Skeletal muscle tissue (tissue), 4 donors: ENCODE data around the gene SPEG. TPM values are rescaled to one million over a fixed set of nuclear protein-coding genes. Genes with fewer than 3 reads are reported as not detected.

Experiments
- H3K27ac ChIP-seq: one replicate; pipeline ENCODE4 v1.7.0; 2013; ENCODE audit warnings: mild to moderate bottlenecking, low read depth, low read length, inconsistent platforms
- H3K27me3 ChIP-seq, 3 donors: one replicate each; pipeline ENCODE4 v1.7.0; 2013; ENCODE audit warnings: low read length in 3 of 3; ENCODE audit not compliant: control insufficient read depth in 3 of 3, insufficient read depth in 3 of 3
- H3K36me3 ChIP-seq, 3 donors: one replicate each; pipeline ENCODE4 v1.7.0; 2013; ENCODE audit warnings: low read length in 3 of 3; ENCODE audit not compliant: control insufficient read depth in 3 of 3, insufficient read depth in 3 of 3
- H3K4me1 ChIP-seq, 3 donors: one replicate each; pipeline ENCODE4 v1.7.0; 2013; ENCODE audit warnings: low read length in 3 of 3, mild to moderate bottlenecking in 3 of 3; ENCODE audit not compliant: control insufficient read depth in 3 of 3, insufficient read depth in 3 of 3
- H3K4me3 ChIP-seq, 3 donors: one replicate each; pipeline ENCODE4 v1.7.0; 2013; ENCODE audit warnings: low read length in 3 of 3
- H3K9ac ChIP-seq, 3 donors: one replicate each; pipeline ENCODE4 v1.7.0; 2013; ENCODE audit warnings: low read length in 3 of 3, mild to moderate bottlenecking in 3 of 3, moderate library complexity in 2 of 3, low read depth in 1 of 3
- H3K9me3 ChIP-seq, 3 donors: one replicate each; pipeline ENCODE4 v1.7.0; 2013; ENCODE audit warnings: low read length in 3 of 3; ENCODE audit not compliant: control insufficient read depth in 3 of 3
- total RNA-seq: library from RNA; depleted of rRNA; stranded (reverse); fragments of >200 nt; gene quantifications from one replicate; pipeline ENCODE4 v1.2.3, GENCODE V29; 2014
- donor health status: Osteomylitis.

The SPEG gene
- total RNA-seq, 1 donor from 2014 or later, result 95.5 TPM

DNA sequence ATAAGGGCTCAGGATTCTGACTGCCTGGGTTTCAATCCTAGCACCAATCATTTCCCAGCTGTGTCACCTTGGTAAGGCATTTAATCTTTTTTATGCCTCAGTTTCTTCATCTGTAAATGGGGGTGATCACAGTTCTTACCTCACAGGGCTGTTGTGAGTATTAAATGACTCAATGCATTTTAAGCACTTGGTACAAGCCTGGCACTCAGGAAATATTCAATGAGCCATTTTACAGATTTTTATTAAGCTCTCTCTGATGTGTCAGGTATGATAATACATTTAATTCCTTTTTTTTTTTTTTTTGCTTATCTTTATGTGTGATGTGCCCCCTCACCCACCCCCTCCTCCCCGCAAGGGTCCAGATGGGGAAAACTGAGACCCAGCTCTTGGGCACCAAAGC is 12.0 kb downstream of the SPEG start:
- peak overlapping the region; percentile 30 for H3K27ac ChIP-seq
- H3K36me3 ChIP-seq, result peaks cover 30 to 41% (median 40%) of the 10 kb centered on the region in 3 donors
- no peak overlapping the region for H3K4me3 ChIP-seq
- no peak overlapping the region for H3K9ac ChIP-seq
- no peaks in the 10 kb centered on the region for H3K9me3 ChIP-seq
- peaks cover 0 to 5% (median 3%) of the 10 kb centered on the region in 3 donors for H3K27me3 ChIP-seq
- peaks cover 46 to 70% (median 55%) of the 10 kb centered on the region in 3 donors for H3K4me1 ChIP-seq

DNA sequence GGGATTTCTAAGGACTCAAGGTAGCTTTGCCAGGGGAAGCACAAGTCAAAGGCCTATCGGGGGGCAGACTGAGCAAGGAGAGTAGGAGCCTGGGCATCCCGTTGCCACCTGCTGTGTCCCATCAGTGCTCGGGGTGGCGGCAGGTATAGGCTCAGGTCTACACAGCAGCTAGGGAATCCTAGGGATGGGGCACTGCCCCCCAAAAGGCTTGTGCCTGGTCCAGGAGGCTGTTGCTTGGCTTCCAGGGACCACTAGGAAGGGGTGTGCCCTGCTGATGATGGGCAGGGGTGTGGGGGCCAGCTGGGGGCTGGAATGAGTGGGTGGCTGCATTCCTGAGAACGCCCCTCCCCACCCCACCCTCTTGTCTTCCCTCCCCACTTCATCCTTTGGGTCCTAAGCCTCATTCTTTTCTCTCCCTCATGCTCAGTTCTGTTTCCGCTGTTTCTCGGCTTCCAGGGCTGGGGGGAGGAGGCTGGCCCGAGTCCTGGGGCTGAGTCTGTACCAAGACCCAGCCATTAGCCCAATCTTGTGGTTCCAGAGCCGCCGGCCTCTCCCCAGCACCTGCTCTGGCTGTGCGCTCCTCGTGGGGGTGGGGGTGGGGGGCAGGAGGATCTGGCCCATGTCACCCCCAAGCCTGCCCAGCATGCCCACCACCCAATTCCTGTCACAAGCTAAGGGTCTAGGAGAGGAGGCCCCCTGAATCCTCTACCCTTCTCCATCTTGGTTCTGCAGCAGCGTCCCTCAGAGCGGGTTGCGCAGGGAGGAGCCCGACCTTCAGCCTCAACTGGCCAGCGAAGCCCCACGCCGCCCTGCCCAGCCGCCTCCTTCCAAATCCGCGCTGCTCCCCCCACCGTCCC is 12.8 kb downstream of the SPEG start:
- Histone ChIP-seq H3K27me3 (peaks cover 0 to 5% (median 5%) of the 10 kb centered on the region in 3 donors), H3K36me3 (peaks cover 30 to 41% (median 40%) of the 10 kb centered on the region in 3 donors), H3K9me3 (no peaks in the 10 kb centered on the region), H3K4me1 (peaks cover 54 to 78% (median 62%) of the 10 kb centered on the region in 3 donors), H3K9ac (no peak overlapping the region), H3K4me3 (no peak overlapping the region), H3K27ac (peak overlapping the region; percentile 23)

DNA sequence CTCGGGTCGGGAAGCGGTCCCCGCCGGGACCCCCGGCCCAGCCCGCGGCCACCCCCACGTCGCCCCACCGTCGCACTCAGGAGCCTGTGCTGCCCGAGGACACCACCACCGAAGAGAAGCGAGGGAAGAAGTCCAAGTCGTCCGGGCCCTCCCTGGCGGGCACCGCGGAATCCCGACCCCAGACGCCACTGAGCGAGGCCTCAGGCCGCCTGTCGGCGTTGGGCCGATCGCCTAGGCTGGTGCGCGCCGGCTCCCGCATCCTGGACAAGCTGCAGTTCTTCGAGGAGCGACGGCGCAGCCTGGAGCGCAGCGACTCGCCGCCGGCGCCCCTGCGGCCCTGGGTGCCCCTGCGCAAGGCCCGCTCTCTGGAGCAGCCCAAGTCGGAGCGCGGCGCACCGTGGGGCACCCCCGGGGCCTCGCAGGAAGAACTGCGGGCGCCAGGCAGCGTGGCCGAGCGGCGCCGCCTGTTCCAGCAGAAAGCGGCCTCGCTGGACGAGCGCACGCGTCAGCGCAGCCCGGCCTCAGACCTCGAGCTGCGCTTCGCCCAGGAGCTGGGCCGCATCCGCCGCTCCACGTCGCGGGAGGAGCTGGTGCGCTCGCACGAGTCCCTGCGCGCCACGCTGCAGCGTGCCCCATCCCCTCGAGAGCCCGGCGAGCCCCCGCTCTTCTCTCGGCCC is 13.6 kb downstream of the SPEG start:
- H3K9me3 ChIP-seq, result no peaks in the 10 kb centered on the region
- peaks cover 27 to 39% (median 37%) of the 10 kb centered on the region in 3 donors for H3K36me3 ChIP-seq
- H3K27me3 ChIP-seq, result peaks cover 0 to 2% (median 1%) of the 10 kb centered on the region in 3 donors
- no peak overlapping the region for H3K4me3 ChIP-seq
- no peak overlapping the region for H3K9ac ChIP-seq
- peak overlapping the region; percentile 23 for H3K27ac ChIP-seq
- H3K4me1 ChIP-seq, result peaks cover 54 to 78% (median 63%) of the 10 kb centered on the region in 3 donors

DNA sequence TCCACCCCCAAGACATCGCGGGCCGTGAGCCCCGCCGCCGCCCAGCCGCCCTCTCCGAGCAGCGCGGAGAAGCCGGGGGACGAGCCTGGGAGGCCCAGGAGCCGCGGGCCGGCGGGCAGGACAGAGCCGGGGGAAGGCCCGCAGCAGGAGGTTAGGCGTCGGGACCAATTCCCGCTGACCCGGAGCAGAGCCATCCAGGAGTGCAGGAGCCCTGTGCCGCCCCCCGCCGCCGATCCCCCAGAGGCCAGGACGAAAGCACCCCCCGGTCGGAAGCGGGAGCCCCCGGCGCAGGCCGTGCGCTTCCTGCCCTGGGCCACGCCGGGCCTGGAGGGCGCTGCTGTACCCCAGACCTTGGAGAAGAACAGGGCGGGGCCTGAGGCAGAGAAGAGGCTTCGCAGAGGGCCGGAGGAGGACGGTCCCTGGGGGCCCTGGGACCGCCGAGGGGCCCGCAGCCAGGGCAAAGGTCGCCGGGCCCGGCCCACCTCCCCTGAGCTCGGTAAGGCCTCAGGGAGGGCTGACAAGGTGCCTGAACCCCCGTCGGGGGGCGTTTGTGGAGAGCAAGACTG is 14.2 kb downstream of the SPEG start:
- H3K4me1 ChIP-seq, result peaks cover 56 to 78% (median 64%) of the 10 kb centered on the region in 3 donors
- H3K9me3 ChIP-seq, result no peaks in the 10 kb centered on the region
- H3K4me3 ChIP-seq, result no peak overlapping the region
- H3K36me3 ChIP-seq, result peaks cover 23 to 34% (median 31%) of the 10 kb centered on the region in 3 donors
- no peak overlapping the region for H3K27ac ChIP-seq
- H3K27me3 ChIP-seq, result peaks cover 0 to 2% (median 0%) of the 10 kb centered on the region in 3 donors
- peak overlapping the region in 1 of 3 donors; percentile 10 for H3K9ac ChIP-seq

DNA sequence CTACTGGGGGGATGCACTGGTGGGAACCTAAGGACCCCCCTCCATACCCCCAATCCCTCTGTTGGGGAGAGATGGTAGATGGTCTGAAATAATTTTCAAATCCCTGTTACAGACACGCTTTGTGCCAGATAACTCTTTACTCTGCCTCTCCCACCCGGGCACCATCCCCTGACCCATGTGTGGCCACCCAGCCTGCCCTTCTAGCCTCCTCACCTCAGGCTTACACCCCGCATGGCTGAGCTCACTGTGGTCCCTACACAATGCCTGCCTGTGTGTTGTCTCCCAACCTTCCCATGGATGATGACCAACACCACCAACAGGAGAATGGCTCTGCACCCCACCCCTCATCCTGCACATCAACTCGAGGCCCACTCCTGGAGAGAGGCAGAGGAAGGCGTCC is 15.0 kb downstream of the SPEG start:
- H3K4me3 ChIP-seq, result no peak overlapping the region
- no peak overlapping the region for H3K27ac ChIP-seq
- peaks cover 58 to 78% (median 69%) of the 10 kb centered on the region in 3 donors for H3K4me1 ChIP-seq

DNA sequence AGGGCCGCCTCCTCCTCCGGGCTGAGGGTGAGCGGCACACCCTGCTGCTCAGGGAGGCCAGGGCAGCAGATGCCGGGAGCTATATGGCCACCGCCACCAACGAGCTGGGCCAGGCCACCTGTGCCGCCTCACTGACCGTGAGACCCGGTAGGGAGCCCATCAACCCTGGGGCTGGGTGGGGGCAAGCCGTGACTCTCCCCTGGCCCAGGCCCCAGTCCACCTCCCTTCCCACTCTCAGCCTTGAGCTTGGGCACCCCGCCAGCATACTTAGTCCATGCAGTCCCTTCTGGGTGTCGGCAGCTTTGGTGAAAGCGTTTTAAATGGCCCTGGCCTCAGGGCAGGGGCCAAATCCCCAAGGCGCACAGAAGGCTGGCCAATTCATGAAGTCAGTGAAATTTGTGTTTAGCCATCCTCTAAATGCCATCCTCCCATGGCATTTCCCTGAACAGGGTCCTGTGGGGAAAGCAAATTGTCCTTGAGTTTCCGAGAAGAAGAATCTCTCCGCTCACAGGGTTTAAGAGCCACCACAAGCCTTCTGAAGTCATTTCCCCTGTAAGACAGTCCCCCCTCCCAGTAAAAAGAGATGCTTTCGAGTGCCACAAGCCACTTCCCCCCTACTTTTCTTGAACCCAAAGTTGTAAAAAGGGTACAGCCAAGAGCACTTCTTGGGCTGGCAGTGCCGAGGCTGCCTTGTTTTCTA is 17.2 kb downstream of the SPEG start:
- Histone ChIP-seq H3K9ac (peak overlapping the region; percentile 27 to 78 (median 65)), H3K36me3 (peaks cover 25 to 28% (median 25%) of the 10 kb centered on the region in 3 donors), H3K4me1 (peaks cover 50 to 76% (median 69%) of the 10 kb centered on the region in 3 donors), H3K4me3 (peak overlapping the region in 1 of 3 donors; percentile 35), H3K9me3 (no peaks in the 10 kb centered on the region), H3K27ac (peak overlapping the region; percentile 79), H3K27me3 (peaks cover 0 to 2% (median 0%) of the 10 kb centered on the region in 3 donors)

More for the DNA sequence above, 15.0 kb downstream of the SPEG start:
- Histone ChIP-seq H3K9ac (peak overlapping the region in 2 of 3 donors; percentile 10 to 12), H3K27me3 (peaks cover 0 to 2% (median 0%) of the 10 kb centered on the region in 3 donors), H3K9me3 (no peaks in the 10 kb centered on the region), H3K36me3 (peaks cover 23 to 32% (median 25%) of the 10 kb centered on the region in 3 donors)

DNA sequence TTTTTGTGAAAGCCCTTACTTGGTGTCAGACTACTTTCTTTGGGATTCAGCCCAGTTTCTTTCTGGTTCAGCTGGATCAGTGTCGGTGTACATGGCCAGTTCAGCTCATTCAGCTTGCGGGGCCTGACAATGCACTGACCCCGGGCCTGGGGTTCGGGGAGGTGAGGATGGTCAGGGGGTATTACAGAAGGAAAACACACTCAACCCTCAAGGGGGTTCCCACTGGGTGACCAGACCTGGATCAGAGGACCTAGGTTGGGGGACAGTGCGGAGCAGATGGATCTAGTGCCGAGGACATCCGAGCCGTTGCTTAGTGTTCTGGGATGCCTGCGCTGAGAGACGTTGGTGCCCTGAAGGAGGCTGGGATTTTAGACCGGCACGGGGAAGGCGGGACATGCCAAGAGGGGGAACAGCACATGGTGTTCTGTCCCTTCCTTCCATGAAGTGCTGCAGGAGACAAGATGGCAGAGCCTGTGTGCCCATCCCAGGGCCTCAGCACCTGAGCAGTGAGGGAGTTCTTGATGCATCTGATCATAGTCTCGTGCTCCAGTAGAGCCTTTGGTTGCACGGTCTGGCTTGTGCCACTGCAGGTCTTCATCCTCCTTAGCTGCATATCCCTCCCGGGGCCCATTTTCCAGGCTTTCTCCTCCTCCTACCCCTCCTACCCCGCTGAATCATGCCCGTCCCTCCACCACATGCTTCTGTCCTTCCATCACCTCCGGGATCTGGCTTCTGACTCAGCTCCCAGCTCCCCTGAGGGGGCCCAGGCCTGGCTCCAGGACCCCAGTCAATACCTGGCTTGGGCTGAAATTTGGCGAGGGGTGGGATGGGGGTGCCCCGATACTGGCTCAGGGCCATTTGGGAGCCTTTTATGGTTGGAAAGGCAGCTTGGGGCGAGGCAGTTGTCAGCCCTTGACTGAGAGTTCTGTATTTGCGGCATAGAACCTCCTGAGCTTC is 18.0 kb downstream of the SPEG start:
- H3K4me3 ChIP-seq, result peak overlapping the region in 1 of 3 donors; percentile 52
- H3K27me3 ChIP-seq, result peaks cover 0 to 2% (median 0%) of the 10 kb centered on the region in 3 donors

DNA sequence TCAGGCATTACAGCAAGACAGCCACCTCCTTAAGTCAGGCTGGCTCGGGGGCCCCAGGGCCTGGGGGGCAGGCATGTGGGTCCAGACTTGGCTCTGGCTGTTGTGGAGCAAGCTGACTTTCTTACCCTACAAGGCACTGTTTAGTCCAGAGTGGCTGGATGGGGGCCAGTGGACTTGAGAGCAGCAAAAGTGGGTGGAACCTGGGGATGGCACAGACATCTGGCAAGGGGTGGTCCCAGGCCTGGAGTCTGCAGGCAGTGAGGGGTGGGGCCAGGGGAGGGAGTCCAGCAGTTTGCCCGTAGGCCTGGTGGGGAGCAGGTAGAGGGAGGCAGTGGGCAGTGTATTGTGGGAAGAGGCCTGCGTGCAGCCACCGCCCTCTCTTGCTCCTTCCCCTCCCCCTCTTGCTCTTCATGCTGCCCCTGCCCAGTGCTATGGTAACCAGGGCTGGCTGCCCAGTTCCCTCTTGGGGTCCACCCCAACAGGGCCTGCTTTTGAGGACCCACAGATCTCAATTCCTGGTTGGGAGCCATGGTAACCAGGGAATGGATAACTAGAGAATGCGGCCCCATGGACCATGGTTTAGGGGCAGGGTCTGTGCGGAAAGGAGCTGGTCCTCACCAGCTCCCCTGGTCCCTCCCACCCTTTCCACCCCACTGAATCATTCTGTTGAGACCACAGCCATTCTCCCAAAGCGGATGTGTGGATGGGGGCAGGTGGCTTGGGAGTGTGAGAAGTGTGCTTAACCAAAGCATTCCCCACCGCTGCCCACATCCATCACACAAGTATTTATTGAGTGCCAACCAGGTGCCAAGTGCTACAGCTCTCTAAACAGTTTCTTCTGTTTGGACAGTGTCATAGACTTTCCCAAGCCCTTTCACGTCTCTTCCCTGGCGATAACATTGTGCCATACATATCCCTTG is 19.3 kb downstream of the SPEG start:
- H3K36me3 ChIP-seq, result peaks cover 25 to 32% (median 32%) of the 10 kb centered on the region in 3 donors
- peaks cover 69 to 93% (median 86%) of the 10 kb centered on the region in 3 donors for H3K4me1 ChIP-seq
- H3K27me3 ChIP-seq, result peaks cover 0 to 2% (median 0%) of the 10 kb centered on the region in 3 donors
- peak overlapping the region; percentile 41 to 78 (median 45) for H3K9ac ChIP-seq
- H3K27ac ChIP-seq, result peak overlapping the region; percentile 79
- peak overlapping the region in 2 of 3 donors; percentile 19 to 36 for H3K4me3 ChIP-seq
- H3K9me3 ChIP-seq, result no peaks in the 10 kb centered on the region

More for the DNA sequence above, 18.0 kb downstream of the SPEG start:
- Histone ChIP-seq H3K9ac (peak overlapping the region; percentile 41 to 78 (median 45)), H3K36me3 (peaks cover 25 to 32% (median 28%) of the 10 kb centered on the region in 3 donors), H3K27ac (peak overlapping the region; percentile 79), H3K4me1 (peaks cover 56 to 81% (median 73%) of the 10 kb centered on the region in 3 donors), H3K9me3 (no peaks in the 10 kb centered on the region)
